GM18907 (cell line): ENCODE measurements around the gene PREX1.
"Not testable (repeated sequence)": the region's sequence is repeated elsewhere in the genome, so short reads cannot be mapped to it uniquely, and the experiment has no call there.

Experiments used
- ATAC-seq: cut with Tn5 transposase; IDR thresholded peaks from one replicate; pipeline ENCODE4 v1.9.1; 2021; ENCODE audit warnings: mild to moderate bottlenecking, moderate library complexity; ENCODE audit not compliant: unreplicated experiment

The PREX1 gene

GRCh38 chr20:48813930-48814546, 13.8 kb downstream of the PREX1 start:
- no peak for ATAC-seq

GRCh38 chr20:48813446-48813747, 14.4 kb downstream of the PREX1 start:
- ATAC-seq = no peak

- ATAC-seq = no peak
Measured at GRCh38 chr20:48812600-48813445, 15.0 kb downstream of the PREX1 start.

- ATAC-seq = not testable (repeated sequence)
Measured at GRCh38 chr20:48812114-48812513, 15.7 kb downstream of the PREX1 start.

GRCh38 chr20:48809673-48810072, 18.1 kb downstream of the PREX1 start:
- no peak for ATAC-seq

GRCh38 chr20:48808382-48809034, 19.3 kb downstream of the PREX1 start:
- ATAC-seq = no peak

- ATAC-seq = no peak
Measured at GRCh38 chr20:48807586-48808381, 20.0 kb downstream of the PREX1 start.

- ATAC-seq = no peak
Measured at GRCh38 chr20:48807051-48807450, 20.7 kb downstream of the PREX1 start.

- ATAC-seq = no peak
Measured at GRCh38 chr20:48805716-48806115, 22.1 kb downstream of the PREX1 start.

- ATAC-seq = no peak
Measured at GRCh38 chr20:48805286-48805685, 22.5 kb downstream of the PREX1 start.

GRCh38 chr20:48804300-48804980, 23.4 kb downstream of the PREX1 start:
- ATAC-seq = no peak

GRCh38 chr20:48803176-48804053, 24.4 kb downstream of the PREX1 start:
- no peak for ATAC-seq

GRCh38 chr20:48802647-48803046, 25.2 kb downstream of the PREX1 start:
- no peak for ATAC-seq

- no peak for ATAC-seq
Measured at GRCh38 chr20:48802216-48802615, 25.6 kb downstream of the PREX1 start.

- no peak for ATAC-seq
Measured at GRCh38 chr20:48801197-48801596, 26.6 kb downstream of the PREX1 start.

- ATAC-seq = no peak
Measured at GRCh38 chr20:48800177-48800576, 27.6 kb downstream of the PREX1 start.

GRCh38 chr20:48799328-48800105, 28.3 kb downstream of the PREX1 start:
- no peak for ATAC-seq

GRCh38 chr20:48797850-48798747, 29.7 kb downstream of the PREX1 start:
- ATAC-seq = no peak
